BE2C (cell line): Measurements from ENCODE around the gene PGLYRP3.

Experiments
- DNase-seq: peaks from one replicate; pipeline ENCODE4 v3.0.0-alpha.2; 2020
- H3K27me3 ChIP-seq: fragments of 250-450 bp; sonication (Bioruptor Pico); 2 replicates; pipeline ENCODE4 v1.5.1; 2020; ENCODE audit warnings: mild to moderate bottlenecking
- H3K36me3 ChIP-seq: fragments of 250-450 bp; sonication (Bioruptor Pico); 2 replicates; pipeline ENCODE4 v1.5.1; 2020; ENCODE audit warnings: mild to moderate bottlenecking
- H3K4me1 ChIP-seq: fragments of 250-450 bp; sonication (Bioruptor Pico); 2 replicates; pipeline ENCODE4 v1.5.1; 2020
- H3K4me3 ChIP-seq: 2 replicates; pipeline ENCODE4 v1.5.1; 2011; ENCODE audit warnings: low read depth, low read length
- H3K9me3 ChIP-seq: fragments of 250-450 bp; sonication (Bioruptor Pico); 2 replicates; pipeline ENCODE4 v1.5.1; 2020
- CTCF ChIP-seq: IDR thresholded peaks from 2 replicates; pipeline ENCODE4 v1.5.1; 2012; ENCODE audit warnings: mild to moderate bottlenecking, low read depth, low read length

The PGLYRP3 gene

GRCh38 chr1:153359241-153359640 is 46.5 kb upstream of the PGLYRP3 start:
- no peak for TF ChIP-seq CTCF
- Histone ChIP-seq H3K36me3 (no peaks in the 10 kb centered on the region), H3K27me3 (no peaks in the 10 kb centered on the region; the same call in 1 of the 2 replicates), H3K4me3 (no peak overlapping the region), H3K9me3 (no peaks in the 10 kb centered on the region), H3K4me1 (no peaks in the 10 kb centered on the region)
- DNase-seq: no peak

- Histone ChIP-seq H3K27me3 (no peaks in the 10 kb centered on the region), H3K9me3 (no peaks in the 10 kb centered on the region), H3K36me3 (no peaks in the 10 kb centered on the region), H3K4me3 (no peak overlapping the region), H3K4me1 (no peaks in the 10 kb centered on the region)
- no peak for TF ChIP-seq CTCF
- DNase-seq: no peak
These were observed 45.9 kb upstream of the PGLYRP3 start for GRCh38 chr1:153358691-153358975.

DNA sequence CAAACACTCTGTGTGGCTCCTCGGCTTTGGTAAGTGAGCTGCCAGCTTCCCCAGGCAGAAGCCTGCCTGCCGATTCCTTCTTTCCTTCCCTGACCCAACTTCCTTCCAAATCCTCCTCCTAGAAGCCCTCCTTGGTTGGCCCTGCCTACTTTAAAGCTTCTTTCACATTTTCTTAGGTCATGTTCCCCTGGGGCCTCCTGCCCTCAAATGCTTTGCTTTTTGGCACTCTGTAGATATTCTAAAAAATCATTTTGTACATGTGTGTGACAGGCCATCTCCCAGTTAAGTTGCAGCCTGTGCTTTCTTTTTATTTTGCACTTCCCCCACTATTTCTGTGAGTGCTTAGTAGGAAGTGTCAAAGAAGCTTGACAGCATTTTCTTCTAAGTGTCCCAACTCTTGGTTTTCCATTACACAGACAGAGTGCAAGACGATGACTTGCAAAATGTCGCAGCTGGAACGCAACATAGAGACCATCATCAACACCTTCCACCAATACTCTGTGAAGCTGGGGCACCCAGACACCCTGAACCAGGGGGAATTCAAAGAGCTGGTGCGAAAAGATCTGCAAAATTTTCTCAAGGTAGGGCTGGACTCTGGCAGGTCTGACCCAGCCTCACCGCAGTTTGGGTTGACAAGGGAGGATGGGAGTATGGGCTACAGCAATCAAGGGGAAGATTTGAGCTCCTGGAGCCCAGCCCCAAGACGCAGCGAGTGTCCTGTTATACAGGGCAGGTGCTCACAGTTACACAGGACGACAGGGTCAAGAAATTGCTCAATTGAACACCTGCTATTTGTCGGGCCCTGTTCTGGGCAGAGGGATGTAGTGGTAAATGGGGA is 45.3 kb upstream of the PGLYRP3 start, which contains the start of gene S100A9:
S100A9 (plus strand) TSS at position 2 of the 838 bp plus-strand sequence; CDS start at position 432, 430 bp downstream.
- no peaks in the 10 kb centered on the region for H3K36me3 ChIP-seq
- no peaks in the 10 kb centered on the region for H3K4me1 ChIP-seq
- DNase-seq: no peak
- H3K4me3 ChIP-seq: no peak within 1 kb of the TSS
- TF ChIP-seq CTCF: no peak
- no peaks in the 10 kb centered on the region for H3K9me3 ChIP-seq
- no peaks in the 10 kb centered on the region for H3K27me3 ChIP-seq

- no peak for TF ChIP-seq CTCF
- no peak for DNase-seq
- Histone ChIP-seq H3K4me3 (no peak overlapping the region), H3K9me3 (no peaks in the 10 kb centered on the region), H3K36me3 (no peaks in the 10 kb centered on the region), H3K27me3 (no peaks in the 10 kb centered on the region), H3K4me1 (no peaks in the 10 kb centered on the region)
These were observed 44.5 kb upstream of the PGLYRP3 start for GRCh38 chr1:153357076-153357852.

DNA sequence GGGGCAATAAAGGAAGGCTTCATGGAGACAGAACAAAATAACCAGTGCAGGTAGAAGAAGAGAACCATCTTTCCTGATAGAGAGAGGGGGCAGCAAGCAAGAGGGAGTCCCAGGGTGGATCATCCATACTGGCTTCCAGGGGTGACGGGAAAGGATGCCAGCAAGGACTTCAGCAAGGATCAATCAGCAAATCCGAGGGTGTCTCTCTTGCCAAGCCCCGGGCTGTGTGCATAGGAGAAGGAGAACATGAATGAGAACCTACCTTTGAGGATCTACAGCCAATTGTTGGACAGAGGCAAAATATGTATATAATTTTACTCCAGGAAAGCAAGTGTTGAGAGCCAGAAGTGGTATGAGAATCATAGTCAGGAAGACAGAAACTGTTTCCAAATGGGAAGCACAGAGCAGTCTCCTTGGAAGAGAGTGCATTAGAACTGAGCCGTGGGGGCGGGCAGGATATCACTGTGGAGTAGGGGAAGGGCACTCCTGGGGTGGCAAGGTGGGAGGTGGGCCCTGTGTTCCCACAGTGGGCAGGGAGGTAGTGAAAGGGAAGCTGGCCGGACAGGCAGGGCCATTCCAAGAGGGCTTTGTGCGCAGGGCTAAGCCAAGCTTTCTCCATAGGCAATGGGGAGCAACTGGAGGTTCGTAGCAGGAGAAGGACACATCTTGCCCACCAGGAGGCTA is 43.8 kb upstream of the PGLYRP3 start:
- Histone ChIP-seq H3K4me1 (no peaks in the 10 kb centered on the region), H3K36me3 (no peaks in the 10 kb centered on the region), H3K4me3 (no peak overlapping the region), H3K27me3 (peaks cover 1% of the 10 kb centered on the region; the same call in 1 of the 2 replicates), H3K9me3 (no peaks in the 10 kb centered on the region)
- TF ChIP-seq CTCF: no peak
- no peak for DNase-seq
